HepG2 (cell line): ENCODE results near the gene YTHDF1. TPM values are rescaled to one million over a fixed set of nuclear protein-coding genes. Genes with fewer than 3 reads are reported as not detected.
A peak's percentile ranks its signal among the peaks of the same experiment; 100 is the strongest.

Experiments used
- ATAC-seq: fragments of 200-7000 bp; cut with Tn5 transposase; 3 replicates; pipeline ENCODE4 v1.9.1; 2020; ENCODE audit warnings: mild to moderate bottlenecking, moderate library complexity
- BruUV-seq: library from RNA; stranded (reverse); fragments of 400-500 nt; replicated peaks from 2 replicates; lab custom pipeline; 2021; lab: Mats Ljungman, UMichigan
- CTCF ChIA-PET: fragments of 300-600 bp; formaldehyde crosslinking; extraction: SDS; loops from one replicate; lab custom pipeline; 2021; ENCODE audit warnings: low total read pairs, inconsistent platforms, low intra/inter-chr PET ratio; lab: Yijun Ruan, JAX
- POLR2A ChIA-PET: fragments of 350-600 bp; sonication (Branson Sonifier 250); formaldehyde crosslinking; loops from one replicate; lab custom pipeline; 2020; ENCODE audit warnings: antibody characterized with exemption, inconsistent platforms; lab: Yijun Ruan, JAX
- DNase-seq: peaks from one replicate; pipeline ENCODE4 v3.0.0-alpha.2; 2015; ENCODE audit warnings: low spot score
- FAIRE-seq: peaks from 3 replicates; lab custom pipeline; 2011; peaks lifted over from hg19 to GRCh38; lab: Jason Lieb, UNC
- H2AFZ ChIP-seq: one replicate; pipeline ENCODE4 v1.6.1; 2011; ENCODE audit warnings: low read length, inconsistent platforms
- H3K27ac ChIP-seq: fragments of 300-600 bp; 3 replicates; pipeline ENCODE4 v1.8.0; 2011; ENCODE audit warnings: mixed run types, mild to moderate bottlenecking, mixed read lengths, low read length, inconsistent platforms; ENCODE audit not compliant: insufficient read depth; ENCODE audit errors: extremely low read length
- H3K27me3 ChIP-seq, 2 experiments: fragments of 200-600 bp in 1 of 2; 2 replicates in 1 of 2; 3 replicates in 1 of 2; pipeline versions ENCODE4 v1.6.0 to v1.8.0; 2011; ENCODE audit warnings: low read length in 2 of 2, mild to moderate bottlenecking in 2 of 2, moderate library complexity in 2 of 2, inconsistent platforms in 1 of 2; ENCODE audit not compliant: insufficient read depth in 2 of 2, control insufficient read depth in 1 of 2
- H3K36me3 ChIP-seq, 2 experiments: fragments of 200-600 bp in 1 of 2; replicated peaks in 1 of 2; 2 replicates in 1 of 2; 3 replicates in 1 of 2; pipeline versions ENCODE4 v1.5.1 to v1.8.0; 2011; ENCODE audit warnings: low read length in 2 of 2, inconsistent platforms in 1 of 2; ENCODE audit not compliant: insufficient read depth in 2 of 2, control insufficient read depth in 1 of 2
- H3K4me1 ChIP-seq: 2 replicates; pipeline ENCODE4 v1.5.1; 2012; ENCODE audit warnings: low read length, inconsistent platforms; ENCODE audit not compliant: insufficient read depth
- H3K4me2 ChIP-seq: 2 replicates; pipeline ENCODE4 v1.6.0; 2011; ENCODE audit warnings: low read depth, low read length, inconsistent platforms
- H3K4me3 ChIP-seq, 3 experiments: fragments of 200-600 bp in 1 of 3; sonication (generic), shearing (Covaris generic) in 1 of 3; replicated peaks in 1 of 3; 2 replicates each; pipeline ENCODE4 v1.5.1; 2011 to 2016; ENCODE audit warnings: low read length in 3 of 3, inconsistent platforms in 2 of 3, low read depth in 2 of 3, mild to moderate bottlenecking in 2 of 3, control low read depth in 1 of 3, mixed read lengths in 1 of 3; ENCODE audit not compliant: insufficient read depth in 1 of 3
- H3K79me2 ChIP-seq: one replicate; pipeline ENCODE4 v1.6.1; 2011; ENCODE audit warnings: low read length, inconsistent platforms; ENCODE audit not compliant: insufficient read depth
- H3K9ac ChIP-seq: 2 replicates; pipeline ENCODE4 v1.6.0; 2011; ENCODE audit warnings: mild to moderate bottlenecking, low read depth, low read length, inconsistent platforms; ENCODE audit not compliant: insufficient read depth
- H3K9me3 ChIP-seq: 2 replicates; pipeline ENCODE4 v1.5.1; 2012; ENCODE audit warnings: mild to moderate bottlenecking, low read length
- H4K20me1 ChIP-seq: 2 replicates; pipeline ENCODE4 v1.6.0; 2011; ENCODE audit warnings: inconsistent platforms, mild to moderate bottlenecking, low read length, moderate library complexity; ENCODE audit not compliant: insufficient read depth
- CREB1 ChIP-seq, 2 experiments: fragments of 450-650 bp in 1 of 2; IDR thresholded peaks; 2 replicates each; pipeline ENCODE4 v1.6.1; 2016 to 2017; ENCODE audit warnings: control low read depth in 1 of 2, mild to moderate bottlenecking in 1 of 2, missing compliant biosample characterization in 1 of 2, missing genetic modification characterization in 1 of 2
- FOXA1 ChIP-seq, 2 experiments: fragments of 450-650 bp in 1 of 2; sonication (generic) in 1 of 2; formaldehyde crosslinking in 1 of 2; IDR thresholded peaks; 2 replicates each; pipeline versions ENCODE4 v1.4.0 to v1.6.1; 2016 to 2020; ENCODE audit warnings: missing genetic modification reagents in 1 of 2
- HNRNPH1 ChIP-seq: fragments of 200-400 bp; formaldehyde crosslinking; optimal IDR thresholded peaks from 2 replicates; pipeline ENCODE3; 2017; ENCODE audit warnings: mild to moderate bottlenecking, low read depth, low read length
- HOXA7 ChIP-seq: sonication (generic); formaldehyde crosslinking; IDR thresholded peaks from 2 replicates; pipeline ENCODE4 v1.8.1; 2022; ENCODE audit warnings: mild to moderate bottlenecking, missing genetic modification reagents, moderate library complexity
- JUNB ChIP-seq: sonication (generic); formaldehyde crosslinking; IDR thresholded peaks from 2 replicates; pipeline ENCODE4 v1.8.0; 2022; ENCODE audit warnings: missing genetic modification reagents, mild to moderate bottlenecking, borderline replicate concordance
- MAZ ChIP-seq, 2 experiments: sonication (generic) in 1 of 2; formaldehyde crosslinking in 1 of 2; IDR thresholded peaks; 2 replicates each; pipeline versions ENCODE4 v1.5.0 to v1.6.1; 2012 to 2020; ENCODE audit warnings: low read depth in 2 of 2, mild to moderate bottlenecking in 2 of 2, borderline replicate concordance in 1 of 2, improper control_type of control experiment in 1 of 2, low read length in 1 of 2, missing genetic modification reagents in 1 of 2, moderate library complexity in 1 of 2
- MBNL3 ChIP-seq: fragments of 250-450 bp; sonication (Bioruptor Pico); conservative IDR thresholded peaks from 2 replicates; pipeline ENCODE4 v1.8.0; 2022; ENCODE audit warnings: mild to moderate bottlenecking, inconsistent platforms
- MED1 ChIP-seq: sonication (generic); formaldehyde crosslinking; IDR thresholded peaks from 2 replicates; pipeline ENCODE4 v1.4.0; 2020; ENCODE audit warnings: missing genetic modification reagents
- NCOA2 ChIP-seq: sonication (generic); formaldehyde crosslinking; IDR thresholded peaks from 2 replicates; pipeline ENCODE4 v1.8.0; 2022; ENCODE audit warnings: inconsistent platforms
- NFE2L1 ChIP-seq: sonication (generic); formaldehyde crosslinking; IDR thresholded peaks from 2 replicates; pipeline ENCODE4 v1.4.0; 2020; ENCODE audit warnings: missing genetic modification reagents, mild to moderate bottlenecking, borderline replicate concordance
- NR0B2 ChIP-seq: sonication (generic); formaldehyde crosslinking; IDR thresholded peaks from 2 replicates; pipeline ENCODE4 v1.4.0; 2020; ENCODE audit warnings: mild to moderate bottlenecking, missing genetic modification reagents
- POLR2AphosphoS5 ChIP-seq: IDR thresholded peaks from 2 replicates; pipeline ENCODE4 v1.6.1; 2012; ENCODE audit warnings: low read depth, low read length
- RAD51 ChIP-seq: fragments of 450-650 bp; IDR thresholded peaks from 2 replicates; pipeline ENCODE4 v1.6.1; 2016; ENCODE audit warnings: borderline replicate concordance
- SAFB2 ChIP-seq: sonication (generic); formaldehyde crosslinking; IDR thresholded peaks from 2 replicates; pipeline ENCODE4 v1.5.1; 2020; ENCODE audit warnings: missing genetic modification reagents, low read depth, mild to moderate bottlenecking, borderline replicate concordance
- YEATS2 ChIP-seq: sonication (generic); formaldehyde crosslinking; IDR thresholded peaks from 2 replicates; pipeline ENCODE4 v1.4.0; 2020; ENCODE audit warnings: missing genetic modification reagents, borderline replicate concordance
- ZBTB42 ChIP-seq: sonication (generic); formaldehyde crosslinking; IDR thresholded peaks from 2 replicates; pipeline ENCODE4 v1.5.0; 2020; ENCODE audit warnings: mild to moderate bottlenecking, missing genetic modification reagents
- ZC3H4 ChIP-seq: sonication (generic); formaldehyde crosslinking; IDR thresholded peaks from 2 replicates; pipeline ENCODE4 v1.4.0; 2020; ENCODE audit warnings: missing genetic modification reagents, borderline replicate concordance
- ZNF263 ChIP-seq: sonication (generic); formaldehyde crosslinking; IDR thresholded peaks from 2 replicates; pipeline ENCODE4 v1.4.0; 2020; ENCODE audit warnings: missing genetic modification reagents
- ZNF329 ChIP-seq: sonication (generic); formaldehyde crosslinking; IDR thresholded peaks from 2 replicates; pipeline ENCODE4 v1.9.0; 2021; ENCODE audit warnings: low read depth, mild to moderate bottlenecking, missing genetic modification reagents
- ZNF431 ChIP-seq: sonication (generic); formaldehyde crosslinking; IDR thresholded peaks from 2 replicates; pipeline ENCODE4 v1.9.0; 2022; ENCODE audit warnings: missing genetic modification reagents, low read depth, mild to moderate bottlenecking, borderline replicate concordance
- ZNF44 ChIP-seq: sonication (generic); formaldehyde crosslinking; IDR thresholded peaks from 2 replicates; pipeline ENCODE4 v1.5.1; 2020; ENCODE audit warnings: mild to moderate bottlenecking, missing genetic modification reagents
- ZNF547 ChIP-seq: sonication (generic); formaldehyde crosslinking; IDR thresholded peaks from 2 replicates; pipeline ENCODE4 v1.5.1; 2020; ENCODE audit warnings: mild to moderate bottlenecking, missing genetic modification reagents
- ZNF570 ChIP-seq: sonication (generic); formaldehyde crosslinking; IDR thresholded peaks from 2 replicates; pipeline ENCODE4 v1.4.0; 2020; ENCODE audit warnings: mild to moderate bottlenecking, missing genetic modification reagents, borderline replicate concordance
- ZNF816 ChIP-seq: sonication (generic); formaldehyde crosslinking; IDR thresholded peaks from 2 replicates; pipeline ENCODE4 v1.8.0; 2022; ENCODE audit warnings: missing genetic modification reagents, mild to moderate bottlenecking, borderline replicate concordance
- ZNF891 ChIP-seq: sonication (generic); formaldehyde crosslinking; IDR thresholded peaks from 2 replicates; pipeline ENCODE4 v1.5.0; 2020; ENCODE audit warnings: mild to moderate bottlenecking, missing genetic modification reagents
- ZSCAN9 ChIP-seq: IDR thresholded peaks from 2 replicates; pipeline ENCODE4 v1.6.1; 2016; ENCODE audit warnings: borderline replicate concordance
- WGBS: methylation state at CpG from one replicate; pipeline ENCODE4 v1.1.6; 2017; ENCODE audit warnings: low lambda C conversion rate; 5-methylcytosine and 5-hydroxymethylcytosine counted together
- in situ Hi-C: cut with HindIII; loops from 2 replicates; pipeline ENCODE4 v1.10.0; 2017; ENCODE audit warnings: low pct_unique_long_range_greater_than_20kb; ENCODE audit not compliant: extremely low pct_ligation_motif_present
- intact Hi-C: fragments of 100-400 bp; cut with micrococcal nuclease; formaldehyde crosslinking; loops from one replicate; pipeline ENCODE4 v1.10.0; 2022; ENCODE audit not compliant: unreplicated experiment
- polyA plus RNA-seq, 8 experiments: library from polyadenylated mRNA; depleted of rRNA in 3 of 8; stranded (reverse) in 7 of 8; unstranded in 1 of 8; fragments of >200 nt; fragmentation: Illumina TruSeq in 4 of 8; extraction: Trizol in 4 of 8; gene quantifications; 2 replicates each; pipeline versions ENCODE4 v1.2.1 to v1.2.3, GENCODE V29; 2011 to 2016; ENCODE audit warnings: low read depth in 4 of 8, missing spikeins in 1 of 8, mixed read lengths in 1 of 8; ENCODE audit not compliant: insufficient read depth in 1 of 8
- total RNA-seq, 5 experiments: library from RNA; depleted of rRNA; stranded (reverse); fragments of >200 nt; fragmentation: Illumina TruSeq; extraction: Trizol; gene quantifications; 2 replicates each; pipeline ENCODE4 v1.2.3, GENCODE V29; 2016; ENCODE audit warnings: low read depth in 1 of 5

The YTHDF1 gene
- total and polyA plus RNA-seq, 2 of the 13 experiments (the other 11 are each of a cell fraction or from before 2014, with no cell fraction given), result 34.5 to 37.7 TPM

- no peak overlapping the region for H3K4me3 ChIP-seq
- BruUV-seq, result no TSS peak
- POLR2A ChIA-PET, result no interaction called here
- TF ChIP-seq NR0B2 (CRISPR knock-in tag), result no peak
- no peak for TF ChIP-seq RAD51
- TF ChIP-seq NFE2L1 (CRISPR knock-in tag), result no peak
- TF ChIP-seq CREB1 (IDR thresholded peaks at IDR 0.05), result peak; percentile 65; the same call in 1 of the 2 replicates
- no peak for TF ChIP-seq CREB1 (CRISPR knock-in tag; IDR thresholded peaks at IDR 0.05)
- TF ChIP-seq ZC3H4, result no peak
- TF ChIP-seq MAZ (IDR thresholded peaks at IDR 0.05; ENCODE audit: borderline replicate concordance, low read depth, low read length), result no peak
- no peak for TF ChIP-seq MAZ (CRISPR knock-in tag; IDR thresholded peaks at IDR 0.05; ENCODE audit: low read depth)
- no peak for TF ChIP-seq ZNF263 (CRISPR knock-in tag)
- no peak for TF ChIP-seq POLR2AphosphoS5
- no peak for TF ChIP-seq NCOA2 (CRISPR knock-in tag)
- TF ChIP-seq ZBTB42 (CRISPR knock-in tag), result no peak
- no peak for TF ChIP-seq YEATS2
- TF ChIP-seq ZNF891 (CRISPR knock-in tag), result no peak
- no peak for TF ChIP-seq SAFB2 (CRISPR knock-in tag)
- TF ChIP-seq ZNF570, result no peak
- no peak for TF ChIP-seq ZNF431 (CRISPR knock-in tag)
- TF ChIP-seq MED1, result no peak
- TF ChIP-seq ZNF547, result no peak
- no peak for TF ChIP-seq ZSCAN9 (CRISPR knock-in tag)
- no peak for TF ChIP-seq ZNF44
- TF ChIP-seq HOXA7 (CRISPR knock-in tag), result 0 out of 2 replicates have a peak, but pooled peaks have one; percentile 21
- no peak for TF ChIP-seq MBNL3
- 0 out of 2 replicates have a peak, but pooled peaks have one; percentile 24 for TF ChIP-seq JUNB (CRISPR knock-in tag)
- no peak for TF ChIP-seq ZNF329 (CRISPR knock-in tag)
- TF ChIP-seq FOXA1 (IDR thresholded peaks at IDR 0.05), result no peak
- TF ChIP-seq FOXA1 (CRISPR knock-in tag; IDR thresholded peaks at IDR 0.05), result no peak
- no peak for TF ChIP-seq ZNF816 (CRISPR knock-in tag)
- TF ChIP-seq HNRNPH1, result no peak
- TF ChIP-seq, all 625 proteins: peak for 3
- peaks cover 27% of the 10 kb centered on the region for H3K4me1 ChIP-seq
- H4K20me1 ChIP-seq, result peaks cover 4% of the 10 kb centered on the region
- peaks cover 28 to 66% of the 10 kb centered on the region in 2 experiments; a peak in 4 of 5 replicates for H3K27me3 ChIP-seq
- 48% methylated on average over 25 of the region's 25 CpGs for WGBS
- H2AFZ ChIP-seq, result no peak overlapping the region
- H3K27ac ChIP-seq, result no peak overlapping the region
- in situ Hi-C loops (no loop called here), intact Hi-C loops (loop anchor here (5.0 kb wide), 3 partner anchors 38 to 72 kb away; partner anchors contain the start of gene COL20A1)
- no peak overlapping the region for H3K9ac ChIP-seq
- H3K79me2 ChIP-seq, result peaks cover 6% of the 10 kb centered on the region
- ATAC-seq (no peak), FAIRE-seq (no peak), DNase-seq (no peak)
- CTCF ChIA-PET, result interaction anchor here (1.1 kb wide), 1 partner anchor 12 kb away, joined by 3 read pairs; no protein-coding TSS in a partner anchor
- H3K36me3 ChIP-seq, result no peaks in the 10 kb centered on the region; a peak in 1 of 5 replicates
- H3K4me2 ChIP-seq, result no peak overlapping the region
- H3K9me3 ChIP-seq, result no peaks in the 10 kb centered on the region
Measured at GRCh38 chr20:63219866-63220521, 4.1 kb upstream of the YTHDF1 start.
